ENCODE results near the gene MAP1S. TPM values are rescaled to one million over a fixed set of nuclear protein-coding genes. Genes with fewer than 3 reads are reported as not detected.

Gene MAP1S
- total RNA-seq, 1 experiment from 2014 or later: 47.1 TPM

GRCh38 chr19:17754634-17755442 is 35.6 kb downstream of the MAP1S start:
- no peak overlapping the region for H3K4me3 Mint-ChIP-seq (ENCODE audit: unreplicated experiment)

GRCh38 chr19:17755443-17755890 is 36.2 kb downstream of the MAP1S start:
- DNase-seq (ENCODE audit: unreplicated experiment): no peak
- H3K4me1 Mint-ChIP-seq (ENCODE audit: insufficient read depth, unreplicated experiment): peaks cover 15% of the 10 kb centered on the region
- no peaks in the 10 kb centered on the region for H3K36me3 Mint-ChIP-seq (ENCODE audit: insufficient read depth, unreplicated experiment)
- H3K27me3 Mint-ChIP-seq (ENCODE audit: insufficient read depth, unreplicated experiment): no peaks in the 10 kb centered on the region
- H3K27ac Mint-ChIP-seq (ENCODE audit: low read depth, unreplicated experiment): no peak overlapping the region
- no peak overlapping the region for H3K4me3 Mint-ChIP-seq (ENCODE audit: unreplicated experiment)
- BruUV-seq (replicated peaks): no TSS peak
- intact Hi-C loops (cut with micrococcal nuclease): no loop called here
- ChIA-PET POLR2A (no interaction called here), CTCF (interaction anchor here (0.6 to 3.2 kb wide), 3 partner anchors 11 to 1954 kb away, joined by 3 to 25 read pairs (median 4); no protein-coding TSS in a partner anchor)
- H3K9me3 Mint-ChIP-seq (ENCODE audit: unreplicated experiment): no peaks in the 10 kb centered on the region
- TF ChIP-seq CTCF (IDR thresholded peaks at IDR 0.05; ENCODE audit: unreplicated experiment): no peak

More at GRCh38 chr19:17754634-17755442, 35.6 kb downstream of the MAP1S start:
- peak; percentile 62 for DNase-seq (ENCODE audit: unreplicated experiment)
- POLR2A ChIA-PET: no interaction called here
- Mint-ChIP-seq H3K4me1 (ENCODE audit: insufficient read depth, unreplicated experiment) (peaks cover 15% of the 10 kb centered on the region), H3K27ac (ENCODE audit: low read depth, unreplicated experiment) (no peak overlapping the region), H3K9me3 (ENCODE audit: unreplicated experiment) (no peaks in the 10 kb centered on the region), H3K27me3 (ENCODE audit: insufficient read depth, unreplicated experiment) (no peaks in the 10 kb centered on the region), H3K36me3 (ENCODE audit: insufficient read depth, unreplicated experiment) (no peaks in the 10 kb centered on the region)
- CTCF ChIA-PET: interaction anchor here (0.6 to 3.2 kb wide), 6 partner anchors 9 to 1953 kb away, joined by 3 to 25 read pairs (median 3); no protein-coding TSS in a partner anchor
- no TSS peak for BruUV-seq (replicated peaks)
- intact Hi-C loops (cut with micrococcal nuclease): no loop called here
- no peak for TF ChIP-seq CTCF (IDR thresholded peaks at IDR 0.05; ENCODE audit: unreplicated experiment)

GRCh38 chr19:17755977-17756670 is 36.8 kb downstream of the MAP1S start:
- no TSS peak for BruUV-seq (replicated peaks)

More at GRCh38 chr19:17755977-17756670, 36.8 kb downstream of the MAP1S start:
- Mint-ChIP-seq H3K9me3 (ENCODE audit: unreplicated experiment) (no peaks in the 10 kb centered on the region), H3K4me1 (ENCODE audit: insufficient read depth, unreplicated experiment) (peaks cover 15% of the 10 kb centered on the region), H3K27ac (ENCODE audit: low read depth, unreplicated experiment) (no peak overlapping the region), H3K27me3 (ENCODE audit: insufficient read depth, unreplicated experiment) (no peaks in the 10 kb centered on the region), H3K36me3 (ENCODE audit: insufficient read depth, unreplicated experiment) (no peaks in the 10 kb centered on the region), H3K4me3 (ENCODE audit: unreplicated experiment) (no peak overlapping the region)
- intact Hi-C loops (cut with micrococcal nuclease): no loop called here
- DNase-seq (ENCODE audit: unreplicated experiment): no peak
- POLR2A ChIA-PET: no interaction called here
- no peak for TF ChIP-seq CTCF (IDR thresholded peaks at IDR 0.05; ENCODE audit: unreplicated experiment)
- CTCF ChIA-PET: interaction anchor here (0.7 to 3.2 kb wide), 3 partner anchors 9 to 19 kb away, joined by 3 to 25 read pairs (median 4); no protein-coding TSS in a partner anchor

Measured in MCF 10A (cell line).